Spleen (tissue), 7 donors: ENCODE results near the gene SORBS1.

Source experiments
- POLR2A ChIP-seq, 3 donors: fragments of 450-650 bp; IDR thresholded peaks; one replicate each; pipeline ENCODE4 v1.5.1; 2017; ENCODE audit warnings: antibody characterized with exemption in 3 of 3, mild to moderate bottlenecking in 1 of 3
- POLR2AphosphoS5 ChIP-seq, 3 donors: sonication (generic); formaldehyde crosslinking; IDR thresholded peaks; one replicate each; pipeline ENCODE4 v1.5.1; 2017; ENCODE audit warnings: antibody characterized with exemption in 3 of 3
- TF ChIP-seq, protein P1 (sequence below), 11 experiments: fragments of 200-600 bp in 7 of 11; fragments of 450-650 bp in 4 of 11; sonication (generic) in 4 of 11; IDR thresholded peaks in 8 of 11; conservative IDR thresholded peaks in 3 of 11; 1 replicate in 7 of 11; 2 replicates in 4 of 11; pipeline versions ENCODE4 v1.4.0 to v1.8.0; 2016 to 2021; ENCODE audit warnings: antibody characterized with exemption in 11 of 11, inconsistent platforms in 4 of 11, mild to moderate bottlenecking in 1 of 11
- donor health status: DM: no; HTN: no; CAD: no; lungs with moderate emphysema.
- donor health status: DM: no; HTN: no; CAD: no.
- donor health status: DM: no; HTN: no; CAD: no.

GRCh38 chr10:95516774-95517373 is 44.3 kb downstream of the SORBS1 start:
- TF ChIP-seq POLR2AphosphoS5 (IDR thresholded peaks at IDR 0.05) (no peak), POLR2A (IDR thresholded peaks at IDR 0.05) (no peak)
- TF ChIP-seq, protein P1, sequence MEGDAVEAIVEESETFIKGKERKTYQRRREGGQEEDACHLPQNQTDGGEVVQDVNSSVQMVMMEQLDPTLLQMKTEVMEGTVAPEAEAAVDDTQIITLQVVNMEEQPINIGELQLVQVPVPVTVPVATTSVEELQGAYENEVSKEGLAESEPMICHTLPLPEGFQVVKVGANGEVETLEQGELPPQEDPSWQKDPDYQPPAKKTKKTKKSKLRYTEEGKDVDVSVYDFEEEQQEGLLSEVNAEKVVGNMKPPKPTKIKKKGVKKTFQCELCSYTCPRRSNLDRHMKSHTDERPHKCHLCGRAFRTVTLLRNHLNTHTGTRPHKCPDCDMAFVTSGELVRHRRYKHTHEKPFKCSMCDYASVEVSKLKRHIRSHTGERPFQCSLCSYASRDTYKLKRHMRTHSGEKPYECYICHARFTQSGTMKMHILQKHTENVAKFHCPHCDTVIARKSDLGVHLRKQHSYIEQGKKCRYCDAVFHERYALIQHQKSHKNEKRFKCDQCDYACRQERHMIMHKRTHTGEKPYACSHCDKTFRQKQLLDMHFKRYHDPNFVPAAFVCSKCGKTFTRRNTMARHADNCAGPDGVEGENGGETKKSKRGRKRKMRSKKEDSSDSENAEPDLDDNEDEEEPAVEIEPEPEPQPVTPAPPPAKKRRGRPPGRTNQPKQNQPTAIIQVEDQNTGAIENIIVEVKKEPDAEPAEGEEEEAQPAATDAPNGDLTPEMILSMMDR (IDR thresholded peaks at IDR 0.05 in 8 of 11, conservative IDR thresholded peaks at IDR 0.05 in 3 of 11): no peak
